SU-DHL-6 (cell line): ENCODE data around the gene FBXO11.

ENCODE experiments used
- EZH2phosphoT487 ChIP-seq: fragments of 200-600 bp; sonication (generic), shearing (Covaris generic); conservative IDR thresholded peaks from 2 replicates; pipeline ENCODE4 v1.6.1; 2018; ENCODE audit warnings: mild to moderate bottlenecking, antibody characterized with exemption, low read length, moderate library complexity, mixed read lengths
- TF ChIP-seq, protein P1 (sequence below): fragments of 200-600 bp; sonication (generic); IDR thresholded peaks from one replicate; pipeline ENCODE4 v1.5.1; 2017; ENCODE audit warnings: antibody characterized with exemption, mild to moderate bottlenecking, low read length, moderate library complexity; ENCODE audit not compliant: insufficient read depth, poor library complexity, severe bottlenecking

- no peak for TF ChIP-seq EZH2phosphoT487
- TF ChIP-seq, protein P1, sequence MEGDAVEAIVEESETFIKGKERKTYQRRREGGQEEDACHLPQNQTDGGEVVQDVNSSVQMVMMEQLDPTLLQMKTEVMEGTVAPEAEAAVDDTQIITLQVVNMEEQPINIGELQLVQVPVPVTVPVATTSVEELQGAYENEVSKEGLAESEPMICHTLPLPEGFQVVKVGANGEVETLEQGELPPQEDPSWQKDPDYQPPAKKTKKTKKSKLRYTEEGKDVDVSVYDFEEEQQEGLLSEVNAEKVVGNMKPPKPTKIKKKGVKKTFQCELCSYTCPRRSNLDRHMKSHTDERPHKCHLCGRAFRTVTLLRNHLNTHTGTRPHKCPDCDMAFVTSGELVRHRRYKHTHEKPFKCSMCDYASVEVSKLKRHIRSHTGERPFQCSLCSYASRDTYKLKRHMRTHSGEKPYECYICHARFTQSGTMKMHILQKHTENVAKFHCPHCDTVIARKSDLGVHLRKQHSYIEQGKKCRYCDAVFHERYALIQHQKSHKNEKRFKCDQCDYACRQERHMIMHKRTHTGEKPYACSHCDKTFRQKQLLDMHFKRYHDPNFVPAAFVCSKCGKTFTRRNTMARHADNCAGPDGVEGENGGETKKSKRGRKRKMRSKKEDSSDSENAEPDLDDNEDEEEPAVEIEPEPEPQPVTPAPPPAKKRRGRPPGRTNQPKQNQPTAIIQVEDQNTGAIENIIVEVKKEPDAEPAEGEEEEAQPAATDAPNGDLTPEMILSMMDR: no peak
Measured at GRCh38 chr2:47772343-47772742, 134.0 kb downstream of the FBXO11 start.
